ENCODE measurements around the gene TMEM41B.
A peak's percentile ranks its signal among the peaks of the same experiment; 100 is the strongest.

The TMEM41B gene, protein sequence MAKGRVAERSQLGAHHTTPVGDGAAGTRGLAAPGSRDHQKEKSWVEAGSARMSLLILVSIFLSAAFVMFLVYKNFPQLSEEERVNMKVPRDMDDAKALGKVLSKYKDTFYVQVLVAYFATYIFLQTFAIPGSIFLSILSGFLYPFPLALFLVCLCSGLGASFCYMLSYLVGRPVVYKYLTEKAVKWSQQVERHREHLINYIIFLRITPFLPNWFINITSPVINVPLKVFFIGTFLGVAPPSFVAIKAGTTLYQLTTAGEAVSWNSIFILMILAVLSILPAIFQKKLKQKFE

DNA sequence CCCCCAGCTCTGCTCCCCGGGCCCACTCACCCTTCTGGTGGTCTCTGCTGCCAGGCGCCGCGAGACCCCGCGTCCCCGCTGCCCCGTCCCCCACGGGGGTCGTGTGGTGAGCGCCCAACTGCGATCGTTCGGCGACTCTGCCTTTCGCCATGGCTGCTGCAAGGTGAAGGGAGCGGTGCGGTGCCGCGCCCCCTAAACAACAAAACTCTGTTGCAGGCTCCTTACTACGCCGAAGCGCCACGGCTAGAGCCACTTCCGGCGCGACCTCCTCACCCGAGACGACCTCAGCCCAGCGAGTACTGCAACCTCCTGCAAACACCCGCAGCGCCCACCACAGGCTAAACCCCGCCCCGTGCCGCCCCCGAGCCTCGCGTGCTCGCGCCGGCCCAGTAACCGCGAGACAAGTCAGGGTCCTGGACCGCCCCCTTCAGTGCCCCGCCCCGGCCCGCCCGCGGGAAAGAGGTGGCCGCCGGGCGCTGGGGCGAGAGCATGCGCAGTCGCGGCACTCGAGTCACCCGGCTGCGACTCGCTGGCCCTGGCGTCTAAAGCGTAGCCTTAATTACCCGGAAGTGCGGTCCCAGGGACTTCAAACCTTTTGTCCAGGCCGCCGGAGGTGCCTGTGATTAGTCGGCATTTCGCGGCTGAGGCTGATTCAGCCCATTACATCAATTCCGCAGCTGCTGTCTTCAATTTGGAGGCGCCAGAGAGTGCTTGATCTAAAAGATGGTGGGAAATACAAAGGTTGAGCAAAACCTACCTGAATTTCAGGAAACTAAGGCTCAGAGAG lies at the start of gene TMEM41B:
TSS of gene TMEM41B (minus strand) at position 303 of the 787 bp plus-strand sequence. CDS start at position 151, 152 bp downstream.
- TF ChIP-seq GATA2 (IDR thresholded peaks at IDR 0.05; ENCODE audit: low read depth, low read length), result peak; percentile 39; the same call in 1 of the 2 replicates
- TF ChIP-seq GATA3 (IDR thresholded peaks at IDR 0.05; ENCODE audit: low read depth, low read length), result no peak

DNA sequence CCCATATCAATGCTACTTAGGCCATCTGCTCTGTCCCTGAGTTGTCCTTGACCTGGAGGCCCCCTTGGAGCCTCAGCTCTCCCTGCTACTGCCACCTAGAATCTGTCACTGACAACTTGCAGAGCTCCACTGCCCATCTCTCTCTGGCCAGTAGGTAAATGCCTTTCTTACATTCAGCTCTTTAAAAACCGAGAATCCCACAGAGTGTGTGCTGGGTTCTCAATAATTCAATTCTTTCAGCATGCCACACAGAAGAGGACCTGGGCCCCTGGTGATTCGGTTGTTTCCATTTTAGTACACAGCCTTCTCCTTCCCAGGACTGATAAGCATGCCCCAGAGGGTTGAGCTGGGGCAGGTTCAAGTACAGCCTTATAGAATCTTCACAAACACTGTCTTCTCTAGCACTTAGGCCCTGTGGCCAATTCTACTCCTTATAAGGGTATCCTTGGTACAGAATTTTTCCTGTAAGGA lies 48.0 kb upstream of the TMEM41B start:
- TF ChIP-seq GATA2 (IDR thresholded peaks at IDR 0.05; ENCODE audit: low read depth, low read length) (no peak), GATA3 (IDR thresholded peaks at IDR 0.05; ENCODE audit: low read depth, low read length) (no peak)

DNA sequence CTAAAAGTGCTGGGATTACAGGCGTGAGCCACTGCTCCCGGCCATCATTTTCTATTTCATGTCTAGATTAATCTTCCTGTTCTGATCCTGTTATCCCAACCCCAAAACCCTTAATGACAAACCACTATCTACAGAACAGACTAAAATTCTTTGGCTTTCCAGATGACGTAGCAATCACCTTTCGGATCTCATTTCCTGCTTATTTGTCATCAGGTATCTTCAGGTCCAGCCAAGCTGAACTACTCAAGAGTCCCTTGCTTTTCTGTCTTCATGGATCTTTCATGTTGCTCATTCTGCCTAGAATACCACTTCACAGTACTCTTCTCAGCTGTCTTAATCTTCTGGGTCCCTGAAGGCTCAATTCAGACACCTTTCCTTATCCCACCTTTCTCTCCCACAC lies 42.6 kb upstream of the TMEM41B start:
- TF ChIP-seq GATA2 (IDR thresholded peaks at IDR 0.05; ENCODE audit: low read depth, low read length) (no peak), GATA3 (IDR thresholded peaks at IDR 0.05; ENCODE audit: low read depth, low read length) (no peak)

DNA sequence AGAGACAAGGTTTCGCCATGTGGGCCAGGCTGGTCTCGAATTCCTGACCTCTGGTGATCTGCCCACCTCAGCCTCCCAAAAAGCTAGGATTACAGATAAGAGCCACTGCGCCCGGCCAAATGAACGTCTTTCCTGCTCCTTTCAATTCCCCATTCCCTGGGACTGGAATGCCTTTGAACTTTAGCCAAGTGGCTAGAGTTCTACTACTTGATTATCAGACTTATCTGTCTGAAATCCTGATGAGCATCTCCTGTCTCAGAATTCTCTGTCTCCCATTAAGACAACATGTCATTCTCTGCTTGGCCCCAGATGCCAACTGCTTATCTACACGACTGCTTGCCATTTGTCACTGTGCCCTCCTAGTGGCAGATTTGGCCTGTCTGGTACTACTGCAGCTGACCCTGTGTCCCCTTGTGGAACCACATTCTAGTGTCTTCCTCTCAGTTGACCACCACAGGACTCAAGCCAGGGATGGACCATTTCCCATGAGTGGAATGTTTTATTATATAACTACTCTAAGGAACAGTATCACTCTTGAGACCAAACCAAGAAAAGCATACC lies 37.0 kb upstream of the TMEM41B start:
- no peak for TF ChIP-seq GATA3 (IDR thresholded peaks at IDR 0.05; ENCODE audit: low read depth, low read length)

DNA sequence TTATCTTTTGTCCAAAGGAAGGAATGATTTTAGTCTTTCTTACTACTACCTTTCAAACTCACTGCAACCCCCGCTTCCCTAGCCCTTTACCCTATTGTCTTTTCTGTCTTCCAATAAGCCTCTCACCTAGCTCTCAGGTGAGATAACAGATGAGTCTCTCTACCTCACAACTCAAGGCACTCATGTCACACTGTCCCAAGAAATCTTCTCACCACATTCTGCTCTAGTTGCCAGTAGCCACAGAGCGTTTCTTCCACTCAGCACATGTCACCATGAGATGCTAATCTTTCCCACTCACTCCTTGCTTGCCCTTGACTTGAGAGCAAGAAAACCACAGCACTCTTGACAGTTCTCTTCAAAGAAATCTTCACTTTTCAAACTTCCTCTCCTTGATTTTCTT lies 32.7 kb upstream of the TMEM41B start:
- TF ChIP-seq GATA2 (IDR thresholded peaks at IDR 0.05; ENCODE audit: low read depth, low read length) (no peak), GATA3 (IDR thresholded peaks at IDR 0.05; ENCODE audit: low read depth, low read length) (no peak)

DNA sequence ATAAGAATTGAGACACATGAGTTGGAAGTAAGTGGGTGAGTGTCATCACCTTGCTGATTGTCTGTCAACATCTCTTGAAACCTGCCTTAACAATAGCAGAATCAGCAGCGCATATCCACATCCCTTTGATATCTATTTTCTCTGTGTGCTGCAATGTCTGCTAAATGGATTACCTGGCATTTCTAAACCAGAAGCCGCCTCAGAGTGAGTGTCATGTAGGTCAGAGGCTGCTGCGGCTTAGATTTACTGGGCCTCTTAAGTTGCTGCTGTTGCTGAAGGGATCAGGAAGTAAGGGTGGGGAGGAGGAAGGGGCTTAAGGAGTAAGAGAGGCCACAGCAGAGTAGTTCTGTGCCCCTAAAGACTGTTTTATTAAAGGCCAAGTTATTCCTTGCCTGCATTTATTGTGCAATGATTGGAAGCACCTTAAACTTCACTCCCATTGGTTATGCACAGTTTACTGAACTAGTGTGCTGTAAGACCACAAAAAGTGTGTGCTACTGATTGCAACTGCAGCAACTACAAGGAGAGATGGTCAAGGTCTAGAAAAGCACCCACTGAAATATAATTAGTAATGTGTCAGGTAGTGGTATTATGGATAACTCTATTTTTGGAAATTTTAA lies 29.8 kb upstream of the TMEM41B start:
- TF ChIP-seq GATA3 (IDR thresholded peaks at IDR 0.05; ENCODE audit: low read depth, low read length) (no peak), GATA2 (IDR thresholded peaks at IDR 0.05; ENCODE audit: low read depth, low read length) (no peak)

DNA sequence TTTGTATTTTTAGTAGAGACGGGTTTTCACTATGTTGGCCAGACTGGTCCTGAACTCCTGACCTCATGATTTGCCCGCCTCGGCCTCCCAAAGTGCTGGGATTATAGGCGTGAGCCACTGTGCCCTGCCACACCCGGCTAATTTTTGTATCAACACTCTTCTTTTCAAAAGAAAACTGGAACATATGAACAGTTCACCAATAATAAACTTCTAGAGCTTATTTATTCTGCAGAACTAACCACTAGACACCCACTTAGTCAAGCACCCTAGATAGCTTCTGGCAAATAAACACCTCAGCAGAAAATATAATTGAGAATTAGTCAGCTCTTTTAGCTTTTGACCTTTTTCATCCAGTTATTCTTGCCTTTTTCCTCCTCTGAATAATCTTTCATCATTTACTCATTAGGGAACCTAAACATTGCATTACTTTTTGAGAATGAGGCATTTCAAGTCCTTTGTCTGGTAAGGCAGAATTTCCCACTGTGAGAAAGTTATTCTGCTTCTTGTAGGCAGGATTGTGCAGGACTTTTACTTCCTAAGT lies 27.3 kb upstream of the TMEM41B start:
- TF ChIP-seq GATA3 (IDR thresholded peaks at IDR 0.05; ENCODE audit: low read depth, low read length) (no peak), GATA2 (IDR thresholded peaks at IDR 0.05; ENCODE audit: low read depth, low read length) (no peak)

DNA sequence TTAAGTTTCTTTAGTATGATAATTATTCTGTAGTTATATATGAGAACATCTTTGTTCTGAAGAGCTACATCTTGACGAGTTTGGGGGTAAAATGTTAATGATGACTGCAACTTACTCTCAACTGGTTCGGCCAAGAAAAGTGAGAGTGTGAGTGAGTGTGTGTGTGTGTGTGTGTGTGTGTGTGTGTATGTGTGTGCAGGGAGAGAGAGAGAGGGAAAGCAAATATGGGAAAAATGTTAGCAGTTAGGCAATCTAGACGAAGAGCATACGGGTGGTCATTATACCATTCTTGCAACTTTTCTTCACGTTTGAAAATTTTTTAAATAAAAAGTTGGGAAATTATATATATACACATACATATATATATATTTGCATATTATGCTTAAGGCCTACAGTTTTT lies 18.3 kb upstream of the TMEM41B start:
- TF ChIP-seq GATA3 (IDR thresholded peaks at IDR 0.05; ENCODE audit: low read depth, low read length) (no peak), GATA2 (IDR thresholded peaks at IDR 0.05; ENCODE audit: low read depth, low read length) (no peak)

DNA sequence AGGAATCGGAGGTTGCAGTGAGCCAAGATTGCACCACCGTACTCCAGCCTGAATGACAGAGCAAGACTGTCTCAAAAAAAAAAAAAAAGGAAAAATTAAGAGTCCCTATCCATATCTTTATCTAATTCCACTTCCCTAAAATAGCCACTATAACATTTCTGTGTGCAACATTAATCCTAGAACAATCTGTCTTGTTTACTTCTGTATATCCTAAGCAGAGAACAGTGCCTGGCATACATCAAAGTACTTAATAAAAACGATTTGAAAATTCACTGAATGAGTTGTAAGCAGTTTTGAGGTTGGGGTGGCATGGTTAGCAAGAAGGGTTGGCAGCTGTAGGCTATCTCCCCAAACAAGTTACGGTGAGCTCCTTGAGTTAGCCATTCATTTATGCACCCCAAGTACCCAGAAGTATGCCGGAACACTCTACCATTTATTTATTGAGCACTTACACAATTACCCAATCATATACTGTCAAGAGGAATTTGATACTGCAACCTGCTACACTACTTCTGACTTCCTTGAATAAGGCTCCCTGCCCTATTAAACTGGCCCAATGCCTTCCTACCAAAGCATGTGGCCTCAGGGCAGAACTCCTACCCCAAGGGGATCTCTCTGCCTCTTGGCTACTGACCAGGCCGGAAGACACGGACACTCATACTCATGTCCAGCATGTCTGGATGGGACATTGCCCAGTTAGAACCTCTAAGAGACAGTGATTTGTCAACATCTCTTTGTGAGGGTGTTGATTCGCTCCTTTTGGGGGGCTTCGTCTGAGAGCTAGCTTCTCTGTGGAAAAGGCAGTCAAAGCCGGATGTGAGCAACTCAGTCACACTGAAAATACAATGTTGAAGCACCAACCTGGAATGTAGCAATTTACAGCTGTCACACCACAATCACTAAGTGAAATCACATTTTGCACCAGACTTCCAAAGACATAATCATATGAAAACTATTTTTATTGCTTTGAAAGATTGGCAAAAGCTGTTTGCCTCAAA lies 16.3 kb upstream of the TMEM41B start:
- no peak for TF ChIP-seq GATA2 (IDR thresholded peaks at IDR 0.05; ENCODE audit: low read depth, low read length)
- TF ChIP-seq GATA3 (IDR thresholded peaks at IDR 0.05; ENCODE audit: low read depth, low read length), result no peak

DNA sequence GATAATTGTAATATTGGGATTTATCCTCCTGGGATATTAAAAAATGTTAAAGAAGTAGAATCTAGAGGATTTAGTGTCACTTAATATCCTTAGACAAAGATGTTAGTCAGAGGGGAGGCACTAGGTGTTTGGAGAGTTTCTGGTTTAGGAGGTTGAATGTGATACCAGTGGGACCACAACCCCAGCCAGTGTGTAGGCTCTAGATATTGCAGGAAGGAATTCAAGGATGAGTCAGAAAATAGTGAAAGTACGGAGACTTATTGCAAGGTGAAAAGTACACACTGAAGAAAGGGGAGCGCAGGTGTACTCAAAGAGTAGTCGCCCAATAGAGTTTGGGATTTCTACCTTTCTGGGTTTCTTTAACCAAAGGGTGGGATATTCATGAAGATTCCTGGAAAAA lies 5.7 kb upstream of the TMEM41B start:
- TF ChIP-seq GATA3 (IDR thresholded peaks at IDR 0.05; ENCODE audit: low read depth, low read length) (no peak), GATA2 (IDR thresholded peaks at IDR 0.05; ENCODE audit: low read depth, low read length) (no peak)

DNA sequence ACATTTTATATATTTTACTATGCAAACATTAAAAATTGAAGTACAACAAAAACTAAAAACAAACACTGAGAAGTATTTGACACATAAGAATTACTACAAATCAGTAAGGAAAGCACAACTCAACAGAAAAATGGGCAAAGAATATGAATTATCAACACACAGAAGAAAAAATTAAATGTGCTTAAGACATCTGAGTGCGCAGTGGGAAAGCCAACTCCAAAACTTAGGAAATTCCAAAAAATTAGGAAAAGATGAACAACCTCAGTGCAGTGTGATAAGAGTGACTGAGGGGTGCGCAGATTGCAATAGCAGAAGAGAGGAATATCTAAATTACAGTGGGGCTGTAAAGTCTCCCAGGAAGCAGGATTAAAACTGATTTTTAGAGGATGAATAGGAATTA lies 1.9 kb upstream of the TMEM41B start:
- no peak for TF ChIP-seq GATA2 (IDR thresholded peaks at IDR 0.05; ENCODE audit: low read depth, low read length)
- no peak for TF ChIP-seq GATA3 (IDR thresholded peaks at IDR 0.05; ENCODE audit: low read depth, low read length)

DNA sequence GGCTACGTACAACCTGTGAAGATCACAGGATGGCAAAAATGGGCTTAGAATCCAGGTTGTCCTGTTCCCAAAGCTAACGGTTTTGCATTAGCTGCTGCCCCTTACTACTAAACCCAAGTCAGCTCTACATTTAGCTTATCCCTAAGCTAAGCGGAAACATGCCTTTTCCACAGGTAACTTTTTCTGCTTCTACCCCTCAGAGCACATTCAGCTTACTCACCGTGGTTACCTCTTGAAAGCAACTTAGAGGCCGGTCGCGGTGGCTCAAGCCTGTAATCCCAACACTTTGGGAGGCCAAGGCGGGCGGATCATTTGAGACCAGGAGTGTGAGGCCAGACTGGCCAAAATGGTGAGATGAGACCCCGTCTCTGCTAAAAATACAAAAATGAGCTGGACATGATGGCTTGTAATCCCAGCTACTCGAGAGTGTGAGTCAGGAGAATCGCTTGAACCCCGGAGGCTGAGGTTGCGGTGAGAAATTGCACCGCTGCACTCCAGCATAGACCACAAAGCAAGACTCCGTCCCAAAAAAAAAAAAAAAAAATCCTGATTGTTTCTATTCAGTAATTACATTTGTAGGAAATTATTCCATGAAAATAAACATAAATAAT lies 790 bp upstream of the TMEM41B start:
- TF ChIP-seq GATA3 (IDR thresholded peaks at IDR 0.05; ENCODE audit: low read depth, low read length) (no peak), GATA2 (IDR thresholded peaks at IDR 0.05; ENCODE audit: low read depth, low read length) (no peak)
